ENCODE results near the gene CAMTA1.

CAMTA1 gene

GRCh38 chr1:6982860-6983259, 197.6 kb downstream of the CAMTA1 start:
- H3K4me3 ChIP-seq (ENCODE audit: low read depth in 1 of 2, low read length in 2 of 2) = no peak overlapping the region
- H3K79me2 ChIP-seq (ENCODE audit: insufficient read depth, low read length) = no peaks in the 10 kb centered on the region
- H3K27me3 ChIP-seq (ENCODE audit: insufficient read depth, low read length, poor library complexity) = peaks cover 4% of the 10 kb centered on the region
- no peak overlapping the region for H3K27ac ChIP-seq (ENCODE audit: low read length)
- no peaks in the 10 kb centered on the region for H3K9me3 ChIP-seq (ENCODE audit: insufficient read depth, low read length, severe bottlenecking)
- ATAC-seq (ENCODE audit: insufficient read depth, low read depth) (no peak), DNase-seq (no peak)
- H3K4me1 ChIP-seq (ENCODE audit: insufficient read depth, low read length) = no peaks in the 10 kb centered on the region
- no peak overlapping the region for H3K4me2 ChIP-seq (ENCODE audit: insufficient read depth, low read length)
- TF ChIP-seq EZH2 (IDR thresholded peaks at IDR 0.05; ENCODE audit: borderline replicate concordance, low read depth, low read length, severe bottlenecking) = no peak
- no peak for TF ChIP-seq CTCF (IDR thresholded peaks at IDR 0.05; ENCODE audit: borderline replicate concordance, extremely low read depth, low read length, poor library complexity, severe bottlenecking)
- H3K9ac ChIP-seq (ENCODE audit: low read depth, low read length) = no peak overlapping the region
- no peaks in the 10 kb centered on the region for H4K20me1 ChIP-seq (ENCODE audit: insufficient read depth, low read length)
- H2AFZ ChIP-seq (ENCODE audit: low read depth, low read length) = no peak overlapping the region
- no peaks in the 10 kb centered on the region for H3K36me3 ChIP-seq (ENCODE audit: insufficient read depth, low read length)

GRCh38 chr1:6984536-6984935, 199.3 kb downstream of the CAMTA1 start:
- no peak overlapping the region for H3K4me2 ChIP-seq (ENCODE audit: insufficient read depth, low read length)
- ATAC-seq (ENCODE audit: insufficient read depth, low read depth) (no peak), DNase-seq (no peak)
- H4K20me1 ChIP-seq (ENCODE audit: insufficient read depth, low read length) = no peaks in the 10 kb centered on the region
- H3K4me1 ChIP-seq (ENCODE audit: insufficient read depth, low read length) = no peaks in the 10 kb centered on the region
- no peak overlapping the region for H3K9ac ChIP-seq (ENCODE audit: low read depth, low read length)
- H3K4me3 ChIP-seq (ENCODE audit: low read depth in 1 of 2, low read length in 2 of 2) = no peak overlapping the region
- H3K27me3 ChIP-seq (ENCODE audit: insufficient read depth, low read length, poor library complexity) = no peaks in the 10 kb centered on the region
- no peak overlapping the region for H3K27ac ChIP-seq (ENCODE audit: low read length)
- H3K9me3 ChIP-seq (ENCODE audit: insufficient read depth, low read length, severe bottlenecking) = no peaks in the 10 kb centered on the region
- no peak for TF ChIP-seq EZH2 (IDR thresholded peaks at IDR 0.05; ENCODE audit: borderline replicate concordance, low read depth, low read length, severe bottlenecking)
- TF ChIP-seq CTCF (IDR thresholded peaks at IDR 0.05; ENCODE audit: borderline replicate concordance, extremely low read depth, low read length, poor library complexity, severe bottlenecking) = no peak
- H3K36me3 ChIP-seq (ENCODE audit: insufficient read depth, low read length) = no peaks in the 10 kb centered on the region
- H3K79me2 ChIP-seq (ENCODE audit: insufficient read depth, low read length) = no peaks in the 10 kb centered on the region
- H2AFZ ChIP-seq (ENCODE audit: low read depth, low read length) = no peak overlapping the region

GRCh38 chr1:6984986-6985385, 199.7 kb downstream of the CAMTA1 start:
- ATAC-seq (ENCODE audit: insufficient read depth, low read depth) (no peak), DNase-seq (no peak)
- Histone ChIP-seq H4K20me1 (ENCODE audit: insufficient read depth, low read length) (no peaks in the 10 kb centered on the region), H2AFZ (ENCODE audit: low read depth, low read length) (no peak overlapping the region), H3K4me2 (ENCODE audit: insufficient read depth, low read length) (no peak overlapping the region), H3K27ac (ENCODE audit: low read length) (no peak overlapping the region), H3K9ac (ENCODE audit: low read depth, low read length) (no peak overlapping the region), H3K79me2 (ENCODE audit: insufficient read depth, low read length) (no peaks in the 10 kb centered on the region), H3K4me1 (ENCODE audit: insufficient read depth, low read length) (no peaks in the 10 kb centered on the region), H3K4me3 (ENCODE audit: low read depth in 1 of 2, low read length in 2 of 2) (no peak overlapping the region), H3K27me3 (ENCODE audit: insufficient read depth, low read length, poor library complexity) (no peaks in the 10 kb centered on the region), H3K36me3 (ENCODE audit: insufficient read depth, low read length) (no peaks in the 10 kb centered on the region), H3K9me3 (ENCODE audit: insufficient read depth, low read length, severe bottlenecking) (no peaks in the 10 kb centered on the region)
- no peak for TF ChIP-seq CTCF (IDR thresholded peaks at IDR 0.05; ENCODE audit: borderline replicate concordance, extremely low read depth, low read length, poor library complexity, severe bottlenecking)
- TF ChIP-seq EZH2 (IDR thresholded peaks at IDR 0.05; ENCODE audit: borderline replicate concordance, low read depth, low read length, severe bottlenecking) = no peak

Data from DND-41 (cell line).